Fibroblast of skin of right quadriceps (primary cell): ENCODE data around the gene WDR70.
A peak's percentile ranks its signal among the peaks of the same experiment; 100 is the strongest.
"Not testable (repeated sequence)": the region's sequence is repeated elsewhere in the genome, so short reads cannot be mapped to it uniquely, and the experiment has no call there.

ENCODE experiments used
- DNase-seq: peaks from one replicate; pipeline ENCODE4 v3.0.0-alpha.2; 2013

Gene WDR70

GRCh38 chr5:37379100-37379628, at the start of gene WDR70:
Gene WDR70, plus strand, starts transcription at chr5:37379318. Its CDS starts 50 bp downstream, at chr5:37379368.
- DNase-seq = peak; percentile 90

GRCh38 chr5:37334754-37335153, 44.4 kb upstream of the WDR70 start:
- DNase-seq = not testable (repeated sequence)

GRCh38 chr5:37342741-37343140, 36.4 kb upstream of the WDR70 start:
- not testable (repeated sequence) for DNase-seq

GRCh38 chr5:37355161-37355560, 24.0 kb upstream of the WDR70 start:
- DNase-seq = no peak

GRCh38 chr5:37370550-37370863, 8.6 kb upstream of the WDR70 start:
- peak; percentile 8 for DNase-seq

- DNase-seq = peak; percentile 96
Observed at GRCh38 chr5:37370864-37371726, 8.0 kb upstream of the WDR70 start, which contains the start of gene NUP155. Gene NUP155, minus strand, starts transcription at chr5:37371106. Its CDS starts 129 bp downstream, at chr5:37370977.

- DNase-seq = peak; percentile 1
Observed at GRCh38 chr5:37375091-37375490, 4.0 kb upstream of the WDR70 start.

- not testable (repeated sequence) for DNase-seq
Observed at GRCh38 chr5:37378066-37378465, 1.1 kb upstream of the WDR70 start.

- no peak for DNase-seq
Observed at GRCh38 chr5:37391591-37391990, 12.5 kb downstream of the WDR70 start.

- DNase-seq = no peak
Observed at GRCh38 chr5:37396352-37396751, 17.2 kb downstream of the WDR70 start.

- DNase-seq = no peak
Observed at GRCh38 chr5:37400501-37400900, 21.4 kb downstream of the WDR70 start.

GRCh38 chr5:37412515-37412914, 33.4 kb downstream of the WDR70 start:
- DNase-seq = no peak

- not testable (repeated sequence) for DNase-seq
Observed at GRCh38 chr5:37415456-37415855, 36.3 kb downstream of the WDR70 start.

- no peak for DNase-seq
Observed at GRCh38 chr5:37417347-37417746, 38.2 kb downstream of the WDR70 start.

GRCh38 chr5:37424441-37424840, 45.3 kb downstream of the WDR70 start:
- DNase-seq = no peak

- no peak for DNase-seq
Observed at GRCh38 chr5:37428044-37428443, 48.9 kb downstream of the WDR70 start.

- peak; percentile 14 for DNase-seq
Observed at GRCh38 chr5:37435261-37435660, 56.1 kb downstream of the WDR70 start.

GRCh38 chr5:37436146-37436934, 57.2 kb downstream of the WDR70 start:
- DNase-seq = no peak

GRCh38 chr5:37437711-37438110, 58.6 kb downstream of the WDR70 start:
- peak; percentile 27 for DNase-seq

GRCh38 chr5:37445783-37446182, 66.7 kb downstream of the WDR70 start:
- not testable (repeated sequence) for DNase-seq

- peak; percentile 11 for DNase-seq
Observed at GRCh38 chr5:37448941-37449340, 69.8 kb downstream of the WDR70 start.

GRCh38 chr5:37451991-37452390, 72.9 kb downstream of the WDR70 start:
- not testable (repeated sequence) for DNase-seq

- not testable (repeated sequence) for DNase-seq
Observed at GRCh38 chr5:37453252-37453651, 74.1 kb downstream of the WDR70 start.
